Gastrocnemius medialis (tissue), 4 donors: ENCODE results near the gene SNAP25. TPM values are rescaled to one million over a fixed set of nuclear protein-coding genes. Genes with fewer than 3 reads are reported as not detected.

ENCODE experiments used
- ATAC-seq, 2 donors: fragments of 150-250 bp; one replicate each; pipeline ENCODE4 v1.9.1; 2016
- DNase-seq, 2 donors: peaks; one replicate each; pipeline ENCODE4 v3.0.0-alpha.2; 2019
- H3K27ac ChIP-seq, 4 donors: fragments of 200-600 bp; sonication (generic); 1 replicate in 1 of 4; 2 replicates in 3 of 4; pipeline ENCODE4 v1.5.1; 2016 to 2018; ENCODE audit warnings: mild to moderate bottlenecking in 2 of 4, moderate library complexity in 1 of 4
- H3K27me3 ChIP-seq, 3 donors: fragments of 200-600 bp; sonication (generic) in 2 of 3; 1 replicate in 1 of 3; 2 replicates in 2 of 3; pipeline versions ENCODE4 v1.5.1 to v1.6.0; 2016 to 2019; ENCODE audit warnings: mild to moderate bottlenecking in 1 of 3, moderate library complexity in 1 of 3
- H3K36me3 ChIP-seq, 2 donors: fragments of 200-600 bp; sonication (generic) in 1 of 2; one replicate each; pipeline ENCODE4 v1.5.1; 2017 to 2018
- H3K4me1 ChIP-seq, 2 donors: fragments of 200-600 bp; sonication (generic) in 1 of 2; one replicate each; pipeline ENCODE4 v1.5.1; 2016 to 2017; ENCODE audit warnings: mild to moderate bottlenecking in 2 of 2
- H3K4me3 ChIP-seq, 4 donors: fragments of 200-600 bp; sonication (generic) in 3 of 4; 1 replicate in 1 of 4; 2 replicates in 3 of 4; pipeline ENCODE4 v1.5.1; 2016 to 2019; ENCODE audit warnings: mild to moderate bottlenecking in 2 of 4
- H3K9me3 ChIP-seq, 3 donors: fragments of 200-600 bp; sonication (generic) in 2 of 3; 1 replicate in 1 of 3; 2 replicates in 2 of 3; pipeline ENCODE4 v1.5.1; 2016 to 2019
- CTCF ChIP-seq, 5 experiments: fragments of 450-650 bp in 3 of 5; fragments of 200-600 bp in 2 of 5; sonication (generic) in 2 of 5; IDR thresholded peaks in 4 of 5; conservative IDR thresholded peaks in 1 of 5; 1 replicate in 4 of 5; 2 replicates in 1 of 5; pipeline ENCODE4 v1.5.1; 2016 to 2019; ENCODE audit warnings: antibody characterized with exemption in 5 of 5, mild to moderate bottlenecking in 3 of 5, moderate library complexity in 3 of 5
- POLR2A ChIP-seq, 2 donors: fragments of 450-650 bp; IDR thresholded peaks; one replicate each; pipeline ENCODE4 v1.6.1; 2017; ENCODE audit warnings: antibody characterized with exemption in 2 of 2, mild to moderate bottlenecking in 2 of 2, moderate library complexity in 2 of 2
- in situ Hi-C, 4 donors: fragments of 200-750 bp; cut with MboI; loops; one replicate each; pipeline versions ENCODE4 v1.15.0 to v1.8.0; 2017; ENCODE audit warnings: low sequenced_read_pairs in 4 of 4
- intact Hi-C: fragments of 100-400 bp; cut with DNase I; formaldehyde crosslinking; loops from one replicate; pipeline ENCODE4 v1.15.1; 2023; ENCODE audit warnings: low total_unique reads
- total RNA-seq, 4 donors: library from RNA; depleted of rRNA; stranded (reverse); fragments of >200 nt; gene quantifications; one replicate each; pipeline versions ENCODE4 v1.1.0 to v1.2.3, GENCODE V29; 2016

Gene SNAP25
- total RNA-seq, 4 donors from 2014 or later, result 0.23 TPM; not detected in 3

- Histone ChIP-seq H3K9me3 (no peaks in the 10 kb centered on the region), H3K36me3 (no peaks in the 10 kb centered on the region), H3K4me3 (no peak overlapping the region), H3K27ac (no peak overlapping the region), H3K27me3 (no peaks in the 10 kb centered on the region), H3K4me1 (peaks cover 4 to 5% of the 10 kb centered on the region in 2 donors)
- ATAC-seq (no peak), DNase-seq (no peak)
- intact Hi-C loops (no loop called here), in situ Hi-C loops (no loop called here)
- no peak for TF ChIP-seq CTCF (IDR thresholded peaks at IDR 0.05 in 4 of 5, conservative IDR thresholded peaks at IDR 0.05 in 1 of 5)
- no peak for TF ChIP-seq POLR2A (IDR thresholded peaks at IDR 0.05)
Observed at GRCh38 chr20:10329387-10330005, 110.9 kb downstream of the SNAP25 start.

DNA sequence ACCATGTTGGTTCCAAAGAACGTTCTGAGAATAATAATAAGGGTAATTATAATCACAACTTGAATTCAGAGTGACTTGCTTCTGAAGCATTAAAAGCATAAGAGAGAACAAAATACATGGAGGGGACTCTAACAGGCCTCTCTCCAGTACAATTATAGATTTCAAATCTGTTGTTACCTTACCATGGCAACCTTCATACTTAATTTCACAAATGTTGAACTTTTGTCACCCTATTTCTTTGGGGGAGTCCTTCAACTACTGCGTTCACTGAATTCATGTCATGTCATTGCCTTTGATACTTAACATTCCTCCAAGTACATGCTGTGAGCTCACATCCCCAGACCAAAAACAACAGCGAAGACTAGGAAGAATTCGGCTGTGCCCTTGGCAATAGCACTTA is 111.4 kb downstream of the SNAP25 start:
- TF ChIP-seq POLR2A (IDR thresholded peaks at IDR 0.05), result no peak
- TF ChIP-seq CTCF (IDR thresholded peaks at IDR 0.05 in 4 of 5, conservative IDR thresholded peaks at IDR 0.05 in 1 of 5), result no peak
- no peak for DNase-seq
- no peaks in the 10 kb centered on the region for H3K9me3 ChIP-seq
- H3K27ac ChIP-seq, result no peak overlapping the region
- no peak for ATAC-seq
- H3K27me3 ChIP-seq, result no peaks in the 10 kb centered on the region
- in situ Hi-C loops, result no loop called here
- H3K4me3 ChIP-seq, result no peak overlapping the region
- H3K36me3 ChIP-seq, result no peaks in the 10 kb centered on the region
- intact Hi-C loops, result no loop called here
- H3K4me1 ChIP-seq, result peaks cover 4 to 5% of the 10 kb centered on the region in 2 donors

DNA sequence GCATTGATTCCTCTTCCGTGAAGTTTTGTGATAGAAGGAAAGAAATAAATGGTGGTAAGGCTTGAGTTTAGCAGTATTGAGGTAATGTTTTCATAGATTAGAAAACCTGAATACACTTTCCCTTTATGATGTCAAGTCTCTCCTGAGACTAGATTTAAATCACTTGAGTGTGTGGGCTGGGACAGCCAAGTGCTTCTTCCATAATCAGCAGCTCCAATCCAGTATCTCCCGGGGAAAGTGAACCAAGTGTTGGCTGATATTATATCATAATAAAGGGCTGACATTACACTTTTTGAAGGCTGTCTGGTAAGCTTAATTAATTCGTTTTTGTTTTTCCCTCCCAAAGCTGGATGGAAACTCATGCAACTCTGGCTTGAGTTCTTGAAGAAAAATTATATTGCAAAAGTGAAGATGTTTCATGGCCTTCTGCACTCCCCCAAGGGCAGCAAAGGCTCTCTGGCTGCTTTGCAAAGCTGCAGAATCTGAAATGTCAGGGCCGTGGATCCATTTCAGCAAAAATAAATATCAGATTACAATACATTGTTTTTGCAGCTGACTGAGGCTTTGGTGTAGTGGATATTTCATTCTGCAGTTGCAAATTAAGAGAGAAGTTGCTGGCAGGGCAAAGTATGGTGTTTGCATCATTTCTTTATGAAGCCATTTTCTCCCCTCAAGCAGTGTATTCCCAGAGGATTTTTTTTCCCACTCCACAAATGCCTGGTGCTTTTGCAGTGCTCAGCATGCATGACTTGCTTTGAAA is 114.2 kb downstream of the SNAP25 start:
- H3K27ac ChIP-seq, result no peak overlapping the region
- no peak for DNase-seq
- in situ Hi-C loops, result no loop called here
- H3K4me3 ChIP-seq, result no peak overlapping the region
- intact Hi-C loops, result no loop called here
- no peaks in the 10 kb centered on the region for H3K9me3 ChIP-seq
- TF ChIP-seq POLR2A (IDR thresholded peaks at IDR 0.05), result no peak
- TF ChIP-seq CTCF (IDR thresholded peaks at IDR 0.05 in 4 of 5, conservative IDR thresholded peaks at IDR 0.05 in 1 of 5), result no peak
- no peak for ATAC-seq
- H3K4me1 ChIP-seq, result peaks cover 4 to 5% of the 10 kb centered on the region in 2 donors
- no peaks in the 10 kb centered on the region for H3K27me3 ChIP-seq
- H3K36me3 ChIP-seq, result no peaks in the 10 kb centered on the region

- in situ Hi-C loops, result no loop called here
- DNase-seq (no peak), ATAC-seq (no peak)
- Histone ChIP-seq H3K4me3 (no peak overlapping the region), H3K27ac (no peak overlapping the region), H3K27me3 (no peaks in the 10 kb centered on the region), H3K36me3 (no peaks in the 10 kb centered on the region), H3K4me1 (peaks cover 4 to 5% of the 10 kb centered on the region in 2 donors), H3K9me3 (no peaks in the 10 kb centered on the region)
- intact Hi-C loops, result no loop called here
- TF ChIP-seq POLR2A (IDR thresholded peaks at IDR 0.05), result no peak
- TF ChIP-seq CTCF (IDR thresholded peaks at IDR 0.05 in 4 of 5, conservative IDR thresholded peaks at IDR 0.05 in 1 of 5), result no peak
Observed at GRCh38 chr20:10336959-10337729, 118.5 kb downstream of the SNAP25 start.
